CD4-positive, alpha-beta T cell treated with Interleukin-1 beta for 1 hour (primary cell): ENCODE results near the gene ASCL5.
"Not testable (repeated sequence)": the region's sequence is repeated elsewhere in the genome, so short reads cannot be mapped to it uniquely, and the experiment has no call there.

ENCODE experiments used
- DNase-seq, 2 donors: peaks; one replicate each; pipeline ENCODE4 v3.0.0-alpha.2; 2020 to 2022

The ASCL5 gene, protein sequence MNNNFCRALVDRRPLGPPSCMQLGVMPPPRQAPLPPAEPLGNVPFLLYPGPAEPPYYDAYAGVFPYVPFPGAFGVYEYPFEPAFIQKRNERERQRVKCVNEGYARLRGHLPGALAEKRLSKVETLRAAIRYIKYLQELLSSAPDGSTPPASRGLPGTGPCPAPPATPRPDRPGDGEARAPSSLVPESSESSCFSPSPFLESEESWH

DNA sequence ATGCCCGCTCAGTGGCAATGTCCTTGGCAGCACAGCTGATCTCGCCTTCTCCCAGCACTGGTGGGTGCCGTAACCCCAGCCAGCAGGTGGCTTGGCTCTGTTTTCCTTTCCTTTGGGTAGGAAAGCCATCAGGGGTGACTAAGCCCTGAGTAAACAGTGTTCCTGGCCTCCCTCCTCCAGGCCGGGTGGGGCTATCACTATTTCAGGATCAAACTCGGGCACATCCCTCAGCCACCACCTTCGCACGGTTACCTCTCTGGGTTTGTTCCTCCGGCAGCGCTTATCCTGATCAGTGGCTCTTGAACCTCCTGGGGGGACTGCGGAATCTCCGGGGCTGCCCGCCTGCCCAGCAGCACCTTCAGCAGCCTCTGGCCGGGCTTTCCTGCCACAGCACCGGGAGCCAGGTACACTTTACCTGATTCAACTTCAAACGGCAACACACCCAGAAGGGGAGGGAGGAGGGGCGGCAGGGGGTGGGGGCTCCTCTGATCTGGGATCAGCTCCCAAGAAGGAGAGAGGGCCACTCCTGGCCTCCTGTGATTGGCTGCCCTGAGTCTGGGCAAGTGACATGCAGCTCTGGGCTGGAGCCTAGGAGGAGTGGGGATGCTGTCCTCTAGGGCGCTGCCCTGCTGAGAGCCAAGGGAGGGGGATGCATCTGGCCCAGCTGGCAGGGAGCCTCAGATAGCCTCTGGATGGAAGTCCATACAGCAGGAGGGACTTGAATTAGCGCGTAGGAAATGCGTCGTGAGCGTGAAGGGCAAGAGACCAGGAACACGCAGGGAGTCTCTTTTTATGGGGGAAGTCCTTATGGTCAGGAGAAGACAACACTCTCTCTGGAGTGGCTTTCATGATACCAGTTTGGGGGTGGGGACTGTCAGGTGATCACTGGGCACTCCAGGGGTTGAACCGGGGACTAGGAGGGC lies at the start of gene ASCL5:
Gene ASCL5, minus strand, starts transcription at position 353 of the 923 bp plus-strand sequence. CDS start 11,812 bp downstream, outside the sequence.
- DNase-seq: no peak

DNA sequence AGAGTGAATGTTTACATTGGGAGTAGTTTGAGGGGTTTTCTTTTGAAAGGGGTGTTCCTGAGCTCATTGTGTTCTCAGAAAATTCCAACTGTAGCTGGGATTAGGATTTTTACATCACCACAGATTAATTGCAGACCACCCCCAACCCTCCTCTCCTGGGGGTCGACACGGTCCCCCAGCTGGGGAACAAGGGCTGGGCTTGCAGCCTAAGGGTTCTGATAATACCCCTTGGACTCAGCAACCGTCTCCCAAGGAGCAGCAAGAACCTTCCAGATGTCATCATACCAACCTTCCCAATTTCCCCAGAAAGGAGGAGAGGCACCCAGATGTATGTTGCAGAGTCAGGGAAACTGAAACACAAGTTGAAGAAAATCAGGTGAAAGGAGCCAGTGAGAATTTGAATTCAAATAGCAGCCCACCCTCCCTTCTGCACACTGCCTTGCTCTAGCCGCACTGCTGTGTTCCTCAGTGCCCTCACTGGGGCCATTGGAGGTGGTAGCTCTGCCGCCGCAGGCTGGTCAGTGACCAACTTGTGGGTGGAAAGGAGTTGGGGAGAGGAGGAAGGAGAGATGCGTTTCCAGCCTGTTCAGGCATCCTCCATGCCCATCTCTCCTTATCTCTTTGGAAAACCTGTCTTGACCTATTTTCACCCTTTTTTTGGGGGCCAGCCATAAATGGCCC lies 49.0 kb upstream of the ASCL5 start:
- DNase-seq: no peak

DNA sequence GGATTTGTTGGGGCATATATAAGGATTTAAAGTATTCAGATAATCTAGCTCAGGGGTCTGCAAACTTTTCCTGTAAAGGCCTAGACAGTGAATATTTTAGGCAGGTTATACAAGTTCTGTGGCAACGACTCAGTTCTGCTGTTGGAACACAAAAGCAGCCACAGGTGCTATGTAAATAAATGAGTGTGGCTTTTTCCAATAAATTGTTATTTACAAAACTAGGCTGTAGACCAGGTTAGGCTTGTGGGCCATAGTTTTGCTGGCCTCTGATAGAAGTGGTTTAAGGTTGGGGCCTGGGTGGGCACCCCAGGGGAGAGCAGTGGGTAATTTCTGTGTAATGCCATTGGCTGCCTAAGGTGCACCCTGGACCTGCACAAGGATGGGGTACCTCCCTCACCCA lies 46.8 kb upstream of the ASCL5 start:
- DNase-seq: no peak

DNA sequence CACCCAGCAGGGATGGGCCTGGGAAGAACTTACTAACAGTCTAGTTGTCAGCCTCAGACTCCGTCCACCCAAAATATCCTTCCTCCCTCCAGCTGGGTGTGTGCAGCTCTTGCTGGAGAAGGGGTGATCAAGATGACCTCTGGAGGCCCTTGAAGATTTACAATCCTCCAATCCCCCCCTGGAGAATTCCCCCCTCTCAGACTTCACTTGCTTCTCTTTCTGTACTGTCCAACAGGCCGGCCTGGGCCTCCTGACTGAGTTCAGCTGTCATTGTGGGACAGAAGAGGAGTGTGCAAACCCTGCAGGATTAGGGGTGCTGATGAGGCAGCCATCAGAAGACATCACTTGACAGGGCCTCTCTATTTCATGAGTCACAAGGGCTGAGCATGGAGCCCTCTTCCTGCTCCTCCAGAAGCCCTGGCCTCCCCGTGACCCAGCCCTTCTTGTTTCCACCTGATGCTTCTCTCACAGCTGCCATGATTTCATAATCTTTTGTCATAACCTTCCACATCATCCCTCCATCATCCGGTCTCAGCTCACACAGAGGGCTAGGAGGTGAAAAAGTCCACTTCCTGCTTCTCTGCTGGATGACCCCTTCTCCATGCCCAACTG lies 46.1 kb upstream of the ASCL5 start:
- no peak for DNase-seq

DNA sequence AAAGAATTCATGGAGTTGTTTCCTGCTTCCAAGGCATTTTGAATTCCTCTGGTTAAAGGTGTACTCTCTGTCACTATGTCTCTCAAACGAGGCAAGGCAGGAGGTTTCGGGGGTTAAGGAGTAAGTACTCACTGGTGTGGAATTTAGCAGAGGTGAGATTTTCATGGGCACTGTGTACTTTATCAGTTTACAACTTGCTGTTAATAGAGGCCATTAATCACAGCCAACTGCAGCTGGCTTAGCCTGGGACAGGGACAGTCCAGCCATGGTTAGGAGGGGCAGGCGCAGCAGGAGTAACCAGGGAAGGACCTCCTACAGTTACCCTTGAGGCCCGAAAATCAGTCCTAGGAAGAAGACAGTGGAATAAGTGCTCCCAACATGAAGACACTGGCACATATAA lies 45.3 kb upstream of the ASCL5 start:
- no peak for DNase-seq

DNA sequence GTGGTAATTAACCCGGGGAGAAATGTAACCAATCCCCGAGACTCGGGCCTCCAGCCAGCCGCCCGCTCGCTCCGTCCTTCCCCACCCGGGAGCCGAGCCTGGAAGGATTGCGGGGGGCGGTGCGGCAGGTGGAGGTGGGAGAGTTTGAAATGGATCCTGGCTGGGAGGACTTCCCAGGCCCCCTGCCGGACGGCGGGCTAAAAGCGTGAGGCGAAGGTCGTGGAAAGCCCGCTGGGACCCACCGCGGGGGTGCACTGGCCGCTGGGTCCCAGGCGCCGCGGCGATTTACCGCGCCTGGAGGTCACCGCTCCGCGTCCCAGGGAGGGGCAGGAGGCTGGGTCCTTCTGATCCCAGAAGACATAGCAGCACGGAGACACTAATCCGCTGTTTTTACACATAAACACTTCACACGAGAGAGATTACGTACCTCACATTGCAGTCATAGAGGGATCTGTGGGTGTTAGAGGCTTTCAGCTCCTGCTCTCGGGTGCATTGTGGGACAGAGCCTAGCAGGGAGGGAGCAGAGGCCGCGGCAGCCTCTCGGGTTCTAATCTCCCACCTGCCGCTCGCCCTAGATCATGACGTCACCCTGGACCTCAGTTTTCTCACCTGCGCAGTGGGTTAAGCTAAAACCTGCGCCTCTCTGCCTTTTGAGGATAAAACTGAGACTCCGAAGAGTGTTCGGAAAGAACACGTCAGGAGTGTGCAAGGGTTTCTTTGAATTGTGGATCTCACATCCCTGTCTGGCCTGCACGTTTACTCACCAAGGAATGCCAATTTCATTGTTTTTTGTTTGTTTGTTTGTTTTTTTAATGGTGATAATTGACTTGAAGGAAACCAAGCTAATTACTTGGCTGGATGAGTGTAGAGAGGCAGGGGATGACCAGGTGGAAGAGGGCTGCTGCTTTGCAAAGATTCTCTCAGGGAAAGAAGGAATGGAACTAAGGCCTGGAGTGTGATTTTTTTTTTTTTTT lies 44.4 kb upstream of the ASCL5 start:
- DNase-seq: peak; percentile 25 to 37

DNA sequence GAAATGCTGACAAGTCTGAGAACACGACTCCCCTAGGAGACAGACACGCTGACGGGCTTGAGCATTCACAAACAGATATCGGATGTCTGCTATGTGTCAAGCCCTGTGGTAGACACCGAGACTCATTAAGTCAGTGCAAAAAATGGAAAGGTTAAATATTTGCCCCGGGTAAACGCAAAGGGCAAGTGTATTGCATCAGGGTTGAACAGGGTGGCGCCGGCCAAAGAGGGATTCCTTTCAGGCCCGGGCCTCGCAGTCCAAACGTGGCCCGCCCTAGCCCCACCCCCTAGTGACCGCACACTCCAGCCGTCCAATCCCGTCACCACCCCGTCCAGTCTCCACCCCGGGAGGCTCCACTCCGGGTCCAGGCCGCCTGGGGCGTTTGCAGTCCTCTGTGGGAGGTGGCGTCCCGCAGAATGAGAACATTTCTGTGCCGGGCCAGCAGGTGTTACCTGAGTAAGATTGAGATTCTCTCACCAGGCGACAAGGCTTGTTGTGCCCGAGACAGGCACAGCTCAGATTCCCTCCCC lies 43.6 kb upstream of the ASCL5 start:
- DNase-seq: peak; percentile 82 to 83

DNA sequence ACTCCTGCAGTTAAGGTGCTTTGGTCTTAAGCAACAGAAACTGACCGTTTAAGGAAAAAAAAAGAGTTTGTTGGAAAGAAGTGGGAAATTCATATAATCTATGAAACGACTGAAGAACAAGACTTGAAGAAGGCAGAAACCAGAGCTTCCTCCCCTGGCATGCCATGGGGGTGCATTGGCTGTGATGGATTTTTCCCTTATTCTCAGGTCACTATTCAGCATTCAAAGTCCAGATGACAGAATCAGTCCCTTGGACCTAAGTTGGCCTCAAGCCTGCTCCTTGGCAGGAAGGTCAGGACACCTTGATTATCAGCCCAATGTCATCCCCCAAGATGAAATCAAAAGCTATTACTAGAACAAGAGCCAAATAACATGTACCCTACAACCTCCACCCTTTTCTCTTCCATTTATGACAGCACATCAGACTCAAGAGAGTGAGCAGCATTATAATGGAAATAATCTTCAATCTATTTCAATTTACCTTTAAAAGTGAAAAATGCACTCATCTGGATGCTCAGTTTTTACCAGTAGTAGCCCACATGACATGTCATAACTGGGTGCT lies 43.1 kb upstream of the ASCL5 start:
- no peak for DNase-seq

DNA sequence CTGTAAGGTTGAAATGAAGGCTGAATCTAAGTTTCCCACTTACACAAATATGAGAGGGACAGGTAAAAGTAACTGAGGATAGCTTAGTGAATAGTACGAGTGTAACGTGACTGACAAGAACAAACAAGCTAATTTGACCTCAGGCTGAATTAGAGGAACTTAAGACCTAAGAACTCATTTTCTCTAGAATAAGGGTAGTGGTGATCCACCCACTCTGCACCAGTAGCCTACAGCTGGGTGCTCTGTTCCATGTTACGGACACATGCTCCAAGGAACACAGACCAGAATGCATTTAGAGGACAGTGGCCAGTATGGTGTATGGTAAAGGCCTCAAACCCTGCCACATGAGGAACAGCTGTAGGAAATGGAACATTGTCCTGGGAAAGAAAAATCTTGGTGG lies 42.2 kb upstream of the ASCL5 start:
- no peak for DNase-seq

DNA sequence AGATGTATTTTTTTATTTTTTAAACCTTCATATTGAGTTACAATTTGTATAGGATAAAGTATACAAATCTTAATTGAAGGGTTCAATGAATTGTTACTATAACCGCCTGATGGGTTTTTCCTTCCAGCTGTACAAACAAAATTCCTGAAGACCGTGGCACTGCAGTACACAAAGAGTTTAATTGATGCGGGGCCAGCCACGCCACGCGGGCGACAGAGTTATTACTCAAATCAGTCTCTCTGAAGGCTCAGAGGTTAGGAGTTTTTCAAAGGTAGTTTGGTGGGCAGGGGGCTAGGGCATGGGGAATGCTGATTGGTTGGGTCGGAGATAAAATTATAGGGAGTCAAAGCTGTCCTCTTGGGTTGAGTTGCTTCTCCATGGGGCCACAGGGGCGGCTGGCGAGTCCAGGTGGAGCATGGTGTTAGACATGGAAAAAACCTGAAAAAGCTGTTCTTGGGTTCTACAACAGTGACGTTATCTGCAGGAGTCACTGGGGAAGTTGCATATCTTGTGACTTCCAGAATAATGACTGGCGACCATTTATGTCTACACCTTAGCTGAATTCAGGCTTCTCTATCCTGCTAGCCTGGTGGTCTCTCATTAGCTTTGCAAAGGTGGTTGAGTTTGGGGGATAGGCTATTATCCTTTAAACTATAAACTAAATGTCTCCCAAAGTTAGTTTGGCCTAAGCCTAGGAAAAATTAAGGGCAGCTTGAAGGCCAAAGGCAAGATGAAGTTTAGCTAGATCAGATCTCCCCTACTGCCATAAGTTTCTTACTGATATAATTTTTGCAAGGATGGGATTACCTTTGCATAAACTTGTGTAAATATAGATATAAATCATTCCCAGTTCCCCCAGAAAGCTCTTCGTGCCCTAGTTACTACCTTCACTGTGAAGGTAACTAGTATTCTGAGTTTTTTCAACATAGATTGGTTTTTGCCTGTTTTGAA lies 40.3 kb upstream of the ASCL5 start:
- DNase-seq: no peak

DNA sequence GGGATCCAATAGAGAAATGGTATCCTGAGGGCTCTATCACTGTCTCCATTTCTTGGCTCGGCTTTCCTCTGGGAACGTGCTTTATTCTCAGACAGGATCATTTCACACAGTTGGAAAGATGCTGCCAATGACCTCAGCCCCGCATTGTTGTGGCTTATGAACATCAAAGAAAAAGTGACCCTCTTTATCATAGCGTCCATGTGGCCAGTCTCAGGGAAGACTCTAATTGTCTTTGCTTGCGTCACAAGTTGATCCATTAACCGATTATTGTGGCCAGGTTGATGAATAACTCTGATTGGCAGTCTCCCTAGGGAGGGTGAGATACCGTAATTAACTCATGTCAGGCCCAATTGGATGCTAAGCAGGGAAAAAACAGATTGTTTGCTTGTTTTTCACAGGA lies 37.7 kb upstream of the ASCL5 start:
- no peak for DNase-seq

DNA sequence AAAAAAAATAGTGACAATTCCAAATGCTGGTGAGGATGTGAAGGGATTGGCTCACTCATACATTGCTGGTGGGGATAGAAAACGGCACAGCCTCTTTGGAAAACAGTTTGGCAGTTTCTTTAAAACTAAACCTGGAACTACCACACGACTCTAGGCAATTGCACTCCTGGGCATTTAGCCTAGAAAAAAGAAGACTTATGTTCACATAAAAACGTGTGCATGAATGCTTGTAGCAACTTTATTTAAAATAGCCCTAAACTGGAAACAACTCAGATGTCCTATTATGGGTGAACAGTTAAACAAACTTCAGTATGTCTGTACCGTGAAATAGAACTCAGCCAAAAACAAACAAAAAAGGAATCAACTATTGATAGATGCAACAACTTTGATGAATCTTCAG lies 36.7 kb upstream of the ASCL5 start:
- no peak for DNase-seq

DNA sequence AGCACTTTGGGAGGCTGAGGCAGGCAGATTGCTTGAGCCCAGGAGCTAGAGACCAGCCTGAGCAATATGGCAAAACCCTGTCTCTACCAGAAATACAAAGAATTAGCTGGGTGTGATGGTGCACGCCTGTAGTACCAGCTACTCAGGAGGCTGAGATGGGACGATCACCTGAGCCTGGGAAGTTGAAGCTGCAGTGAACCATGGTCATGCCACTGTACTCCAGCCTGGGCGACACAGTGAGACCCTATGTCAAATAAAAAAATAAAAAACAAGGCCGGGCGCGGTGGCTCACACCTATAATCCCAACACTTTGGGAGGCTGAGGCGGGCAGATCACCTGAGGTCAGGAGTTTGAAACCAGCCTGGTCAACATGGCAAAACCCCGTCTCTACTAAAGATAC lies 36.1 kb upstream of the ASCL5 start:
- not testable (repeated sequence) for DNase-seq

DNA sequence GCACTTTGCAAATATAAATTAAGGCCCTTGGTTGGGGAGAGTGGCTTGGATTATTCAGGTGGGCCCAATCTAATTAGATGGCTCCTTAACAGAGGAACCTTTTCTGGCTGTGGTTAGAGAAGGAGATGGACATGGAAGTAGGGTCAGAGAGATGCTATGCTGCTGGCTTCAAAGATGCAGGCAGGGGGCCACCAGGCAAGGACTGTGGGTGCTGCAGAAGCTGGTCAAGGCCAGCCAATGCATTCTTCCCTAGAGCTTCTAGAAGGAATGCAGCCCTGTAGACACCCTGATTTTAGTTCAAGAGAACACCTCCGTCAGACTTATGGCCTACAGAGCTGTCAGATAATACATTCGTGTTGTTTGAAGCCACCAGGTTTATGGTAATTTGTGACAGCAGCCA lies 31.0 kb upstream of the ASCL5 start:
- DNase-seq: no peak

DNA sequence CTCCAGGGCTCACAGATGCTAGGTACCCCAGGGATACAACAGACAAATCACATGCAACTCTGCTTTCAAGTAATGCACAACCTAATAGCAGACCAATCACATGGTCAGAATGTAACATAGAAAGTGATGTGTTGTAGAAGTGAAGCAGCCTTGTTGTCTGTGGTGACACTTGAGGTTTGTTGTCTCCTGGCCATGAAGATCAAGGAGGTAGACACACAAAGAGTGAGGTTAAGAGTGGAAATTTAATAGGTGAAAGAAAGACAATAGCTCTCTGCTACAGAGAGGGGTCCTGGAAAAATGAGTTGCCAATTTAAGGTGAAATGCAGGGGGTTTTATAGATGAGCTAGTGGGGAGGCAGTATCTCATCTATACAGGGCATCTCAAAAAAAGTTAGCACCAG lies 29.8 kb upstream of the ASCL5 start:
- no peak for DNase-seq

DNA sequence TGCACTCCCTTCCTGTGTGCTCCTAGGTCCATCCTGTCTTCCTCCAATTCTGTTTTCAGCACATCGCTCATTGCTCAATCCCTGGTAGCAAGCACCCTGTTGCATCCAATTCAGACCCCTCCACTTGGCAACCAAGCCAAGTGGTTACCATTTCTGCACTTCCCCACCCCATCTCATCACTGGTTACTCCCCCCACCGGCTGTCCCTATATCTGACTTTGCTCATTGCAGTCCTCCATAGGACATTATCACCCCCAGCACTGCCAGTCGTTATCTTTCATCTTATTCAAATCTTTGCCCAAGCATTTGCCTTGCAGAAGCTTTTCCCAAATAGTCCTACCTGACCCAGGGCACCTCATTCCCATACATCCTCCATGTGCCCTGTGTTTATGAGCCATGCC lies 29.4 kb upstream of the ASCL5 start:
- DNase-seq: no peak

DNA sequence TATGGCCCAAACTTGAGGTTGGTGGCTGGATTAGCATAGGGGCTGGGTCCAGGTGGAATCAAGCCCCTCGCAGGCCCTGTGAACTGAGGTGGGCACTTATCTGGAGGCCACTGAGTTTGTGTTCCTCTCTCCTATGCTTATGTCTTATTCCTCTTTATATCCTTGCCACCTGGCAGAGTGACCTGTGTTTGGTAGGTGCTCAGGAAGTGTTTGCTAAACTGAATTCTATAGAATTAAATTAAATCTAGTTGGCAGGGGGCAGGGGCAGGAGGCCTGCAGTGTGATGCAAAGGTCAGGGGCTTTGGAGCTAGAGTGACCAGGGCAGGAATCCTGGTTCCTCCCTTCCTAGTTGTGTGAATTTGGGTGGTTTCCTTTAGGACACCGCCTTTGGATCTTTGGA lies 28.4 kb upstream of the ASCL5 start:
- no peak for DNase-seq

DNA sequence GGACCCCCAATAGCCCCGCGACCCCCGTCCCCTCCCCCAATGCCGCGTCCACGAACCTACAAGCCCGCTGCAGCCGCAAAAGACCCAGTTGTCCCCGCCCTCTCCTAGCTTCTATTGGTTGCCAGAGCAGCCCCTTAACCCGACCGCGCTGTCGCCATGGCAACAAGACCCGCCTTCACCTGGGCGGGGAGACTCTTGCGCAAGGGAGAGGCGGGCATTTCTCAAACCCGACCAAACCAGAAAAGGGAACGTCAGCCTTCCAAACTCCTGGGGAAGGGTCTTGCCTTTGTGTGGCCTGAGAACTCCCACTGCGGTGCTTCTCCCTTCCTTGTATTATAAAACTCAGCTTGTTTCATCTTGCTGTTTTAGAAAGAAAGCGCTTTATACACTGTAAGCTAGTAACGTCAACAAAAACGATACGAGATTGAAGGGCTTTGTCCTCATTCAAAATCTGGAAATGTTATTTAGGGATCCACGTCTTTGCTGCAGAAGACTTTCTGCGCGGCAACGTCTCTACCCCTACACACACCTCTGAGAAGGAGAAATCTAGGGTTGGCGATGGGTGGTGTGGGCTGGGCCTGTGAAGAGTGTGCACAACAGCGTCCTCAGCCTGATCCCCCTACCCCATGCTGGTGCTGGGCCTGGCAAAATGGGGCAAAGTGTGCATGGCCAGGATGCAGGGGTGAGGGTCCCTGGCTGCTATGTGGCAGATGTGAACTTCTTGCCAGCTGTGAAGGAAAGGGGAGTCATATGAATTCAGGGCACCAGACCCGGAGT lies 27.6 kb upstream of the ASCL5 start, which contains the start of gene TMEM9:
Gene TMEM9, minus strand, starts transcription at position 86 of the 777 bp plus-strand sequence. CDS start 551 bp downstream, outside the sequence.
- DNase-seq: peak; percentile 96 to 97
